ENCODE data around the gene UBALD2. TPM values are rescaled to one million over a fixed set of nuclear protein-coding genes. Genes with fewer than 3 reads are reported as not detected.
A peak's percentile ranks its signal among the peaks of the same experiment; 100 is the strongest.
"Not testable (repeated sequence)": the region's sequence is repeated elsewhere in the genome, so short reads cannot be mapped to it uniquely, and the experiment has no call there.

Gene UBALD2
- total and polyA plus RNA-seq, 9 donors, result 10.8 to 27.3 (median 18.2) TPM

GRCh38 chr17:76296889-76297288, 31.7 kb downstream of the UBALD2 start:
- H3K9me3 ChIP-seq (replicated peaks; ENCODE audit: control insufficient read depth, low read depth, low read length), result no peaks in the 10 kb centered on the region
- no peak overlapping the region for H3K27ac ChIP-seq (ENCODE audit: low read length)
- no peak for DNase-seq
- WGBS (ENCODE audit: insufficient coverage), result 100% methylated on average over 1 of the region's 5 CpGs
- peaks cover 10% of the 10 kb centered on the region for H3K36me3 ChIP-seq (ENCODE audit: control insufficient read depth, insufficient read depth, low read length)
- H3K4me1 ChIP-seq (ENCODE audit: control insufficient read depth, insufficient read depth, low read length), result no peaks in the 10 kb centered on the region
- no peaks in the 10 kb centered on the region for H3K27me3 ChIP-seq (ENCODE audit: control insufficient read depth, insufficient read depth, low read length)
- no peak overlapping the region for H3K4me3 ChIP-seq (ENCODE audit: low read length)

- no peak for DNase-seq
- Histone ChIP-seq H3K27me3 (ENCODE audit: control insufficient read depth, insufficient read depth, low read length) (no peaks in the 10 kb centered on the region), H3K36me3 (ENCODE audit: control insufficient read depth, insufficient read depth, low read length) (peaks cover 12% of the 10 kb centered on the region), H3K4me1 (ENCODE audit: control insufficient read depth, insufficient read depth, low read length) (no peaks in the 10 kb centered on the region), H3K4me3 (ENCODE audit: low read length) (no peak overlapping the region), H3K9me3 (replicated peaks; ENCODE audit: control insufficient read depth, low read depth, low read length) (no peaks in the 10 kb centered on the region), H3K27ac (ENCODE audit: low read length) (no peak overlapping the region)
- no CpG with 5 or more reads among the region's 3 CpGs for WGBS (ENCODE audit: insufficient coverage)
Measured at GRCh38 chr17:76297436-76297835, 32.3 kb downstream of the UBALD2 start.

- no peaks in the 10 kb centered on the region for H3K27me3 ChIP-seq (ENCODE audit: control insufficient read depth, insufficient read depth, low read length)
- WGBS (ENCODE audit: insufficient coverage), result 76% methylated on average over 10 of the region's 17 CpGs
- peaks cover 16% of the 10 kb centered on the region for H3K36me3 ChIP-seq (ENCODE audit: control insufficient read depth, insufficient read depth, low read length)
- no peak overlapping the region for H3K4me3 ChIP-seq (ENCODE audit: low read length)
- DNase-seq, result no peak
- no peak overlapping the region for H3K27ac ChIP-seq (ENCODE audit: low read length)
- H3K9me3 ChIP-seq (replicated peaks; ENCODE audit: control insufficient read depth, low read depth, low read length), result no peaks in the 10 kb centered on the region
- no peaks in the 10 kb centered on the region for H3K4me1 ChIP-seq (ENCODE audit: control insufficient read depth, insufficient read depth, low read length)
Measured at GRCh38 chr17:76304226-76305134, 39.3 kb downstream of the UBALD2 start.

- peaks cover 17% of the 10 kb centered on the region for H3K36me3 ChIP-seq (ENCODE audit: control insufficient read depth, insufficient read depth, low read length)
- H3K27ac ChIP-seq (ENCODE audit: low read length); H3K4me1 ChIP-seq (ENCODE audit: control insufficient read depth, insufficient read depth, low read length); H3K4me3 ChIP-seq (ENCODE audit: low read length); H3K27me3 ChIP-seq (ENCODE audit: control insufficient read depth, insufficient read depth, low read length); DNase-seq; H3K9me3 ChIP-seq (replicated peaks; ENCODE audit: control insufficient read depth, low read depth, low read length): not testable (repeated sequence)
- 100% methylated on average over 2 of the region's 3 CpGs for WGBS (ENCODE audit: insufficient coverage)
Measured at GRCh38 chr17:76305135-76305454, 39.9 kb downstream of the UBALD2 start.

GRCh38 chr17:76307299-76307965, 42.3 kb downstream of the UBALD2 start:
- Histone ChIP-seq H3K4me1 (ENCODE audit: control insufficient read depth, insufficient read depth, low read length) (no peaks in the 10 kb centered on the region), H3K36me3 (ENCODE audit: control insufficient read depth, insufficient read depth, low read length) (peaks cover 28% of the 10 kb centered on the region), H3K27me3 (ENCODE audit: control insufficient read depth, insufficient read depth, low read length) (no peaks in the 10 kb centered on the region), H3K4me3 (ENCODE audit: low read length) (no peak overlapping the region), H3K9me3 (replicated peaks; ENCODE audit: control insufficient read depth, low read depth, low read length) (no peaks in the 10 kb centered on the region), H3K27ac (ENCODE audit: low read length) (no peak overlapping the region)
- no peak for DNase-seq
- WGBS (ENCODE audit: insufficient coverage), result 95% methylated on average over 56 of the region's 58 CpGs

- Histone ChIP-seq H3K4me1 (ENCODE audit: control insufficient read depth, insufficient read depth, low read length) (no peaks in the 10 kb centered on the region), H3K9me3 (replicated peaks; ENCODE audit: control insufficient read depth, low read depth, low read length) (no peaks in the 10 kb centered on the region), H3K27ac (ENCODE audit: low read length) (no peak within 1 kb of the TSS), H3K4me3 (ENCODE audit: low read length) (no peak within 1 kb of the TSS), H3K36me3 (ENCODE audit: control insufficient read depth, insufficient read depth, low read length) (peaks cover 31% of the 10 kb centered on the region), H3K27me3 (ENCODE audit: control insufficient read depth, insufficient read depth, low read length) (no peaks in the 10 kb centered on the region)
- no peak for DNase-seq
- WGBS (ENCODE audit: insufficient coverage), result 94% methylated on average over 42 of the region's 44 CpGs
Measured at GRCh38 chr17:76307966-76308338, 42.8 kb downstream of the UBALD2 start, which contains the start of gene QRICH2. TSS of gene QRICH2 (minus strand) at chr17:76308276. CDS start at chr17:76307998, 278 bp downstream.

- Histone ChIP-seq H3K27ac (ENCODE audit: low read length) (no peak overlapping the region), H3K36me3 (ENCODE audit: control insufficient read depth, insufficient read depth, low read length) (peaks cover 42% of the 10 kb centered on the region)
- no CpG with 5 or more reads among the region's 4 CpGs for WGBS (ENCODE audit: insufficient coverage)
Measured at GRCh38 chr17:76309461-76309860, 44.3 kb downstream of the UBALD2 start.

GRCh38 chr17:76312735-76313134, 47.6 kb downstream of the UBALD2 start:
- H3K4me3 ChIP-seq (ENCODE audit: low read length), result no peak overlapping the region
- H3K27me3 ChIP-seq (ENCODE audit: control insufficient read depth, insufficient read depth, low read length), result no peaks in the 10 kb centered on the region
- DNase-seq, result no peak
- H3K4me1 ChIP-seq (ENCODE audit: control insufficient read depth, insufficient read depth, low read length), result no peaks in the 10 kb centered on the region
- no peaks in the 10 kb centered on the region for H3K9me3 ChIP-seq (replicated peaks; ENCODE audit: control insufficient read depth, low read depth, low read length)
- H3K36me3 ChIP-seq (ENCODE audit: control insufficient read depth, insufficient read depth, low read length), result peaks cover 40% of the 10 kb centered on the region
- no CpG with 5 or more reads among the region's 9 CpGs for WGBS (ENCODE audit: insufficient coverage)
- H3K27ac ChIP-seq (ENCODE audit: low read length), result no peak overlapping the region

More at GRCh38 chr17:76309461-76309860, 44.3 kb downstream of the UBALD2 start:
- DNase-seq, result no peak
- H3K9me3 ChIP-seq (replicated peaks; ENCODE audit: control insufficient read depth, low read depth, low read length), result no peaks in the 10 kb centered on the region
- no peaks in the 10 kb centered on the region for H3K4me1 ChIP-seq (ENCODE audit: control insufficient read depth, insufficient read depth, low read length)
- no peak overlapping the region for H3K4me3 ChIP-seq (ENCODE audit: low read length)
- no peaks in the 10 kb centered on the region for H3K27me3 ChIP-seq (ENCODE audit: control insufficient read depth, insufficient read depth, low read length)

- Histone ChIP-seq H3K36me3 (ENCODE audit: control insufficient read depth, insufficient read depth, low read length) (peaks cover 35% of the 10 kb centered on the region), H3K9me3 (replicated peaks; ENCODE audit: control insufficient read depth, low read depth, low read length) (no peaks in the 10 kb centered on the region), H3K27ac (ENCODE audit: low read length) (peak overlapping the region; percentile 25), H3K4me1 (ENCODE audit: control insufficient read depth, insufficient read depth, low read length) (no peaks in the 10 kb centered on the region), H3K27me3 (ENCODE audit: control insufficient read depth, insufficient read depth, low read length) (no peaks in the 10 kb centered on the region), H3K4me3 (ENCODE audit: low read length) (no peak overlapping the region)
- no peak for DNase-seq
- WGBS (ENCODE audit: insufficient coverage), result 61% methylated on average over 4 of the region's 15 CpGs
Measured at GRCh38 chr17:76314392-76315227, 49.5 kb downstream of the UBALD2 start.

GRCh38 chr17:76317535-76317934, 52.4 kb downstream of the UBALD2 start:
- Histone ChIP-seq H3K9me3 (replicated peaks; ENCODE audit: control insufficient read depth, low read depth, low read length) (no peaks in the 10 kb centered on the region), H3K4me3 (ENCODE audit: low read length) (no peak overlapping the region), H3K4me1 (ENCODE audit: control insufficient read depth, insufficient read depth, low read length) (no peaks in the 10 kb centered on the region), H3K27ac (ENCODE audit: low read length) (no peak overlapping the region), H3K27me3 (ENCODE audit: control insufficient read depth, insufficient read depth, low read length) (no peaks in the 10 kb centered on the region), H3K36me3 (ENCODE audit: control insufficient read depth, insufficient read depth, low read length) (peaks cover 37% of the 10 kb centered on the region)
- no peak for DNase-seq
- WGBS (ENCODE audit: insufficient coverage), result 48% methylated on average over 2 of the region's 2 CpGs
